ENCODE results near the gene COQ8A. TPM values are rescaled to one million over a fixed set of nuclear protein-coding genes. Genes with fewer than 3 reads are reported as not detected.

Gene COQ8A
- total RNA-seq, 2 donors from 2014 or later: 116 to 134 TPM

DNA sequence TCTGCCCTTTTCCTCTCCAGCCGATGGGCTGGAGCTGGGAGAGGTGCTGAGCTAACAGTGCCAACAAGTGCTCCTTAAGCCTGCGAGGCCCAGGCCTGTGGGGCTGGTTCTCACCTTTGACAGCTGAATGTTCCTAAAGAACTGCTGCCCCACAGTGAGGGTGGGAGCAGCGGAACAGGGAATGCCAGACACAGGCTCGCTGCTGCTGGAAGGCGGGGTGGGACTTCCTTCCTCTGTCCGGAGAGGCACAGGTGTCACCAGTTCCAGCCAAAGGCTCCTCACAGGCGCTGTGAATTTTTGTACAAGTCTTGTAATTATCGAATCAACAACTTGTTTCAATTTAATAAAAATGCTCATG is 47.1 kb downstream of the COQ8A start:
- DNase-seq (no peak), ATAC-seq (no peak)
- Histone ChIP-seq H3K36me3 (replicated peaks in 1 of 2; ENCODE audit: insufficient read depth in 1 of 2, low read depth in 2 of 2) (peaks cover 16 to 22% of the 10 kb centered on the region in 2 donors), H3K27me3 (no peaks in the 10 kb centered on the region), H3K4me1 (peaks cover 41% of the 10 kb centered on the region), H3K9me3 (no peaks in the 10 kb centered on the region), H3K27ac (no peak overlapping the region), H3K4me3 (no peak overlapping the region)
- 78 to 90% methylated on average over 8 of the region's 8 CpGs for WGBS, 2 donors
- TF ChIP-seq POLR2A (IDR thresholded peaks at IDR 0.05): no peak
- TF ChIP-seq, protein P1, sequence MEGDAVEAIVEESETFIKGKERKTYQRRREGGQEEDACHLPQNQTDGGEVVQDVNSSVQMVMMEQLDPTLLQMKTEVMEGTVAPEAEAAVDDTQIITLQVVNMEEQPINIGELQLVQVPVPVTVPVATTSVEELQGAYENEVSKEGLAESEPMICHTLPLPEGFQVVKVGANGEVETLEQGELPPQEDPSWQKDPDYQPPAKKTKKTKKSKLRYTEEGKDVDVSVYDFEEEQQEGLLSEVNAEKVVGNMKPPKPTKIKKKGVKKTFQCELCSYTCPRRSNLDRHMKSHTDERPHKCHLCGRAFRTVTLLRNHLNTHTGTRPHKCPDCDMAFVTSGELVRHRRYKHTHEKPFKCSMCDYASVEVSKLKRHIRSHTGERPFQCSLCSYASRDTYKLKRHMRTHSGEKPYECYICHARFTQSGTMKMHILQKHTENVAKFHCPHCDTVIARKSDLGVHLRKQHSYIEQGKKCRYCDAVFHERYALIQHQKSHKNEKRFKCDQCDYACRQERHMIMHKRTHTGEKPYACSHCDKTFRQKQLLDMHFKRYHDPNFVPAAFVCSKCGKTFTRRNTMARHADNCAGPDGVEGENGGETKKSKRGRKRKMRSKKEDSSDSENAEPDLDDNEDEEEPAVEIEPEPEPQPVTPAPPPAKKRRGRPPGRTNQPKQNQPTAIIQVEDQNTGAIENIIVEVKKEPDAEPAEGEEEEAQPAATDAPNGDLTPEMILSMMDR (IDR thresholded peaks at IDR 0.05): no peak
- intact Hi-C loops (cut with DNase I): no loop called here

DNA sequence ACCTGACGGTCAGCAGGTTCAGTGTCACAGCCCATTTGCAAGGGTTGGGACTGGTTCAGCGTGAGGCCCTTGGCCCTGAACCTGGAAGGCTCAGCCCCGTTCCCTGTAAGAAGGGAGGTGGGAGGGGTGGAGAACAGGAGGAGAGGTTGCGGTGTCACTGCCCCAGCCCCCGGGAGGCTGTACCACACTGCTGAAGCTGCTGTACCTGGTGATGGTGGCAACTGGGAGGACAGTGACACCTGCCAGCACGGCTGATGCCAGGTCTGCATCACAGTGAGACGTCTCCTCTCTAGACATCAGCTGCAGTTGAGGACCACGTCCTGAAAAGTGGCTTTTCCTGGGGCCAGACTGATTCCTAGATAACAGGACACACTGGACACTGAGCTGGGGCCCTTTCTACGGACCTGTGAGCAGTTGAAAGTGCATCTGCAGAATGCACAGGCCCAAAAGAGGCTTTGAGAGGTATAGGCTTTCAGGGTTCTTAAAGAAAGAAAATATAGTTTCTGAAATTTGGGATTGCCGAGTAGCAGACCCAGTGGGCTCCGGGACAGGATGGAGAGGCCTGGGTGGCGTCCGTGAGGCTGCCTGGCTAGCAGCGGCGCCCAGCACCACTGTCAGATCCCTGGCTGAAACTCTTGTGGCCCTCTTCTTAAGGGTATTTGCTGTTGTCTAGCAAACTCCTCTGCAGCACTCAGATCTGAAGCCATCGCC is 47.7 kb downstream of the COQ8A start:
- Histone ChIP-seq H3K27ac (peak overlapping the region in 2 of 4 donors; percentile 65 to 71), H3K4me3 (no peak overlapping the region), H3K9me3 (no peaks in the 10 kb centered on the region), H3K36me3 (replicated peaks in 1 of 2; ENCODE audit: insufficient read depth in 1 of 2, low read depth in 2 of 2) (peaks cover 11 to 19% of the 10 kb centered on the region in 2 donors), H3K27me3 (no peaks in the 10 kb centered on the region), H3K4me1 (peaks cover 41% of the 10 kb centered on the region)
- intact Hi-C loops (cut with DNase I): no loop called here
- 86 to 90% methylated on average over 15 to 16 of the region's 16 CpGs for WGBS, 2 donors
- DNase-seq (no peak), ATAC-seq (no peak)
- TF ChIP-seq, protein P1 (IDR thresholded peaks at IDR 0.05): no peak
- TF ChIP-seq POLR2A (IDR thresholded peaks at IDR 0.05): no peak

DNA sequence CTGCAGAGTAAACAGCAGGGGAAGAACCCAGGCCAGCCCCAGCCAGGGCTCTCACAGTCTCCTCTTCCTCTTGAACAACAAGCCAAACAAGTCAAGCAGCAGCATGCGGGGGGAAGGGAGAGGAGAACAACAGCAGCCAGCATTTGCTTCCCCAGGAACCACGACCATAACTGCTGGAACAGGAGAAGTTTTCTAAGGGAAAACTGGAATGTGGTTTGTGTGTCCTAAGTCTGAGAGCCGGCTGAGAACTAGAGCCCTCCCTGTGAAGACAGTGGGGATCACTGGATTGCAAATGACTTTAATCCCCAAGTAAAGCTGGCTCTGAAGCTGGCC is 48.2 kb downstream of the COQ8A start:
- Histone ChIP-seq H3K4me1 (peaks cover 41% of the 10 kb centered on the region), H3K4me3 (no peak overlapping the region), H3K27ac (peak overlapping the region in 2 of 4 donors; percentile 65 to 71), H3K27me3 (no peaks in the 10 kb centered on the region), H3K9me3 (no peaks in the 10 kb centered on the region), H3K36me3 (replicated peaks in 1 of 2; ENCODE audit: insufficient read depth in 1 of 2, low read depth in 2 of 2) (peaks cover 11 to 14% of the 10 kb centered on the region in 2 donors)
- intact Hi-C loops (cut with DNase I): no loop called here
- TF ChIP-seq, protein P1 (IDR thresholded peaks at IDR 0.05): no peak
- no peak for TF ChIP-seq POLR2A (IDR thresholded peaks at IDR 0.05)
- DNase-seq (peak in 1 of 4 donors; percentile 42), ATAC-seq (no peak)
- 43 to 60% methylated on average over 3 of the region's 3 CpGs for WGBS, 2 donors

DNA sequence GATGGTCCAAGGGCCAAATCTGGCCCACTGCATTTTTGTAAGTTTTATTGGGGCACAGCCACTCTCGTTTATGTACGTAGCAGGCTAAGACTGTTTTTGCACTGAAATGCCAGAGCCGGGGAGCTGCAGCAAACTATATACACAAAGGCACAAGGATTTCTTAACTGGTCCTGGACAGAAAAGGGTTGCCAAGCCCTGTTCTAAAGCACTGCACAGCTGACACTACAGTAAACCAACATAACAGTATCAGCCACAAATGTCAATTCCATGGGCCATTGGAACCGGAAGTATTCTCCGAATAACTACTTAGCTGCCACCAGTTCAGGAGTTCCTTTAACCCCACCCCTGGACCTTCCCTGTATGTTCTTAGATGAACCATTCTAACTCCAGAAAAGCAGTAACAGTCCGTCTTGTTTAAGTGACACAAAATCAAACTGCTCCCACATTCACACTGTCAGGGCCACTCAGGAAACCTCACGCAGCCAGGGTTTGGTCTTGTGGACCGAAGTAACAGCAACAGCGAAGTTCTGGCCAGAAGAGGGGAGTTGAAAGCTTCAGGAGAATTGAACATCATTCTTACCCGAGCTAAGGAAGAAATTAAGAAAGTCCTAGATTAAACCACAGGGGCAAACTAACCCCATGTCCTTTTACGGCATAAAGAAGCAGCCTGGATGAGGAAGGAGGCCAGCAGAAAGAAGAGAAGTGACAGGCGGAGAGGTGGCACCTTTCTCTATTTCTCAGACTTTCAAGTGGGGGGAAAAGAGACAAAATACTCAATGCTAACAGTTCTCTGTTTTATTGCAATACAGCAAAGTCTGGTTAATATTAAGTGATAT is 49.2 kb downstream of the COQ8A start:
- DNase-seq (peak in 2 of 4 donors; percentile 19 to 47), ATAC-seq (peak; percentile 49)
- Histone ChIP-seq H3K9me3 (no peaks in the 10 kb centered on the region), H3K27ac (peak overlapping the region in 3 of 4 donors; percentile 36 to 71 (median 65)), H3K4me3 (no peak overlapping the region), H3K4me1 (peaks cover 41% of the 10 kb centered on the region), H3K36me3 (replicated peaks in 1 of 2; ENCODE audit: insufficient read depth in 1 of 2, low read depth in 2 of 2) (peaks cover 7% of the 10 kb centered on the region in 2 donors), H3K27me3 (no peaks in the 10 kb centered on the region)
- intact Hi-C loops (cut with DNase I): no loop called here
- 40 to 47% methylated on average over 12 of the region's 12 CpGs for WGBS, 2 donors
- TF ChIP-seq, protein P1 (IDR thresholded peaks at IDR 0.05): no peak
- no peak for TF ChIP-seq POLR2A (IDR thresholded peaks at IDR 0.05)
